ENCODE results near the gene ZNF107. TPM values are rescaled to one million over a fixed set of nuclear protein-coding genes. Genes with fewer than 3 reads are reported as not detected.

The ZNF107 gene
- total RNA-seq, 2 experiments from 2014 or later = 68.9 to 92.2 TPM

GRCh38 chr7:64619705-64620104 is 46.2 kb upstream of the ZNF107 start:
- Histone ChIP-seq H2AFZ (ENCODE audit: low read length) (no peak overlapping the region), H3K27ac (ENCODE audit: low read depth, low read length, poor library complexity, severe bottlenecking) (no peak overlapping the region), H3K36me3 (ENCODE audit: insufficient read depth, low read length) (no peaks in the 10 kb centered on the region), H4K20me1 (ENCODE audit: insufficient read depth, low read length) (no peaks in the 10 kb centered on the region), H3K4me2 (ENCODE audit: low read length) (no peak overlapping the region), H3K4me1 (ENCODE audit: insufficient read depth, low read length, poor library complexity, severe bottlenecking) (no peaks in the 10 kb centered on the region), H3K4me3 (ENCODE audit: low read depth, low read length, poor library complexity, severe bottlenecking) (no peak overlapping the region), H3K9me2 (ENCODE audit: insufficient read depth, low read length) (no peaks in the 10 kb centered on the region), H3K9me3 (ENCODE audit: low read length) (peaks cover 15% of the 10 kb centered on the region; the same call in 1 of the 2 replicates), H3K79me2 (ENCODE audit: insufficient read depth, low read depth, low read length) (no peaks in the 10 kb centered on the region)
- ChIA-PET CTCF (ENCODE audit: unreplicated experiment) (no interaction called here), POLR2A (interaction anchor here (0.5 kb wide), 1 partner anchor 74 kb away, joined by 3 read pairs; no protein-coding TSS in a partner anchor)
- intact Hi-C loops (cut with micrococcal nuclease; ENCODE audit: unreplicated experiment) = loop anchor here (1.0 to 10.0 kb wide), 5 partner anchors 57 to 1611 kb away; partner anchors contain the start of gene ZNF680
- DNase-seq (ENCODE audit: low spot score) = peak; percentile 44
- no TSS peak for BruUV-seq (replicated peaks)
- TF ChIP-seq CTCF (conservative IDR thresholded peaks at IDR 0.05; ENCODE audit: low read length) (no peak), EZH2phosphoT487 (IDR thresholded peaks at IDR 0.05; ENCODE audit: borderline replicate concordance, low read depth, low read length) (no peak)

GRCh38 chr7:64621656-64622055 is 44.3 kb upstream of the ZNF107 start:
- DNase-seq (ENCODE audit: low spot score) = peak; percentile 24
- Histone ChIP-seq H4K20me1 (ENCODE audit: insufficient read depth, low read length) (no peaks in the 10 kb centered on the region), H3K36me3 (ENCODE audit: insufficient read depth, low read length) (no peaks in the 10 kb centered on the region), H3K4me3 (ENCODE audit: low read depth, low read length, poor library complexity, severe bottlenecking) (no peak overlapping the region), H3K9me2 (ENCODE audit: insufficient read depth, low read length) (no peaks in the 10 kb centered on the region), H3K4me1 (ENCODE audit: insufficient read depth, low read length, poor library complexity, severe bottlenecking) (peaks cover 8% of the 10 kb centered on the region), H3K79me2 (ENCODE audit: insufficient read depth, low read depth, low read length) (no peaks in the 10 kb centered on the region), H3K27ac (ENCODE audit: low read depth, low read length, poor library complexity, severe bottlenecking) (no peak overlapping the region), H2AFZ (ENCODE audit: low read length) (no peak overlapping the region), H3K9me3 (ENCODE audit: low read length) (peaks cover 15% of the 10 kb centered on the region; the same call in 1 of the 2 replicates), H3K4me2 (ENCODE audit: low read length) (no peak overlapping the region)
- BruUV-seq (replicated peaks) = no TSS peak
- ChIA-PET CTCF (ENCODE audit: unreplicated experiment) (interaction anchor here (1.2 kb wide), 1 partner anchor 9 kb away, joined by 4 read pairs; no protein-coding TSS in a partner anchor), POLR2A (no interaction called here)
- TF ChIP-seq CTCF (conservative IDR thresholded peaks at IDR 0.05; ENCODE audit: low read length) (peak; percentile 67), EZH2phosphoT487 (IDR thresholded peaks at IDR 0.05; ENCODE audit: borderline replicate concordance, low read depth, low read length) (no peak)
- intact Hi-C loops (cut with micrococcal nuclease; ENCODE audit: unreplicated experiment) = no loop called here

All from OCI-LY7 (cell line).